BLaER1 treated with 17β-estradiol and CSF1 and Interleukin-3, amounts not matched to agents 10 nM and 100 nM (cell line): ENCODE results near the gene C12orf76.
"Not testable (repeated sequence)": the region's sequence is repeated elsewhere in the genome, so short reads cannot be mapped to it uniquely, and the experiment has no call there.

Experiments used
- H3K27ac ChIP-seq, 11 experiments: shearing (Covaris generic); formaldehyde crosslinking; 2 replicates each; pipeline ENCODE4 v1.8.1; 2022
- H3K27me3 ChIP-seq, 11 experiments: shearing (Covaris generic); formaldehyde crosslinking; 2 replicates each; pipeline ENCODE4 v1.8.1; 2022
- H3K36me3 ChIP-seq, 11 experiments: shearing (Covaris generic); formaldehyde crosslinking; 2 replicates each; pipeline ENCODE4 v1.8.1; 2022
- H3K4me1 ChIP-seq, 10 experiments: shearing (Covaris generic); formaldehyde crosslinking; 2 replicates each; pipeline ENCODE4 v1.8.1; 2022
- H3K4me2 ChIP-seq, 11 experiments: shearing (Covaris generic); formaldehyde crosslinking; 2 replicates each; pipeline ENCODE4 v1.8.1; 2022
- H3K4me3 ChIP-seq, 10 experiments: shearing (Covaris generic); formaldehyde crosslinking; 2 replicates each; pipeline ENCODE4 v1.8.1; 2022
- H3K9ac ChIP-seq, 11 experiments: shearing (Covaris generic); formaldehyde crosslinking; 2 replicates each; pipeline ENCODE4 v1.8.1; 2022
- H3K9me3 ChIP-seq, 11 experiments: shearing (Covaris generic); formaldehyde crosslinking; replicated peaks in 1 of 11; 2 replicates each; pipeline ENCODE4 v1.8.1; 2022
- H4K20me1 ChIP-seq, 11 experiments: shearing (Covaris generic); formaldehyde crosslinking; 2 replicates each; pipeline ENCODE4 v1.8.1; 2022
- Cebpa-rat ChIP-seq, 11 experiments: shearing (Covaris generic); IDR thresholded peaks; 2 replicates each; pipeline ENCODE4 v1.8.1; 2022

The C12orf76 gene

DNA sequence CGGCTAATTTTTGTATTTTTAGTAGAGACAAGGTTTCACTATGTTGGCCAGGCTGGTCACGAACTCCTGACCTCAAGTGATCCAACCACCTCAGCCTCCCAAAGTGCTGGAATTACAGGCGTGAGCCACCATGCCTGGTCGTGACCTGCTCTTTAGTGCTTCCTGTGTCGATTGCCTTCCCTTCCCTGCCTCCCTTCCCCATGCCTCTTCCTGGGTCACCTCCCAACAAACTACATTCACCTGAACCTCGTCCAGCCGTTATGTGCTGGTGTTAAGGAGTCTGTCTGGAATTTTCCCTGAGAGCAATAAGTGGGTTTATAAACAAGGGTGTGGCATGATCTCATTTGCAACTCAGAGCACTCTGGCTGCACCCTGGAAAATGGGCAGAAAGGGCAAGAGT is 32.1 kb upstream of the C12orf76 start:
- H3K36me3 ChIP-seq, result no peaks in the 10 kb centered on the region
- peak overlapping the region; percentile 56 to 88 (median 71) for H3K4me2 ChIP-seq
- H3K4me3 ChIP-seq, result peak overlapping the region in 3 of 10 experiments; percentile 21 to 34 (median 26); a peak in 1 of 20 replicates
- TF ChIP-seq Cebpa-rat (IDR thresholded peaks at IDR 0.05), result no peak
- H3K4me1 ChIP-seq, result peaks cover 20 to 34% (median 27%) of the 10 kb centered on the region in 10 experiments
- no peaks in the 10 kb centered on the region for H3K27me3 ChIP-seq
- peak overlapping the region; percentile 77 to 90 (median 84); a peak in 20 of 22 replicates for H3K27ac ChIP-seq
- H4K20me1 ChIP-seq, result no peaks in the 10 kb centered on the region
- H3K9ac ChIP-seq, result peak overlapping the region in 6 of 11 experiments; percentile 52 to 75 (median 66); a peak in 5 of 22 replicates
- peaks cover 0 to 7% (median 0%) of the 10 kb centered on the region in 11 experiments; a peak in 3 of 22 replicates for H3K9me3 ChIP-seq

DNA sequence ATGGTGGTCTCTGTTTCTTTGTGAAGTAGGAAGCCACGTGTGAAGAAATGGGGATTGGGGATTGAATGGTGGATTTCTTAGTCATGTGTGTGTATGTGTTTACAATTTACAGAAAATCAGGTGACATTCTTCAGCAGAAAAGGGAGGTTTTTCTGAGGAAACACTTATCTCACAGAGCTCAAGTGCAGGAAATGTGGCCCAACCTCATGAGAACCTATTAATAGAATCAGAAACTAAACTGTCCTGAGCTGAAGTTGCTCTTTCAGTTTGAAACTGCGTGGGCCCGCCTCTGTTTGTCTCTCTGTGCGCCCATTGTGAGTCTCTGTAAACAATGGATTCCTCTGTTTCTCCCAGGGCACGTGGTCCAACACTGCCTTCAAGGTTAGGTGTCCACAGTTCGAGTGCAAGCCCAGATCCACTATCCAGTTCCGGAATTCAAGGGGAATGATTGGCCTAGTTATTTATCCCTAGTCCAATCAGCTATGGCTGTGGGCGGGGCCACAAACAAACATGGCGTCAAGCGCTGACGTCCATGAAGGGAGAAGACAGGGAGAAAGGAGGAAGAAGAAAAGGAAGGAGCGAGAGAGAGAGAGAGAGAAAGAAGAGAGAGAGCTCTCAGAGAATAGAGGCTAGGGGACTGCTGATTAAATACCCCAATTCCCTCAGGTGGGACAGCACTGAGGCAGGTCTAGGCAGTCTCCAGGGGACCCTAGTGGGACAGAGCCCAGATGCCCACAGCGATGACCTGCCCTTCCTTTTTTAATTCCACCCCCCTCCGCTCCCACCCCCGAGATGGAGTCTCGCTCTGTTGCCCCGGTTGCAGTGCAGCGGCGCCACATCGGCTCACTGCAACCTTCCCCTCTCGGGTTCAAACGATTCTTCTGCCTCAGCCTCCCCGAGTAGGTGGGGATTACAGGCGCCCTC is 31.4 kb upstream of the C12orf76 start:
- Histone ChIP-seq H4K20me1 (no peaks in the 10 kb centered on the region), H3K27me3 (no peaks in the 10 kb centered on the region), H3K4me1 (peaks cover 20 to 34% (median 27%) of the 10 kb centered on the region in 10 experiments), H3K27ac (peak overlapping the region; percentile 77 to 90 (median 84)), H3K9ac (peak overlapping the region; percentile 24 to 75 (median 65); a peak in 19 of 22 replicates), H3K4me2 (peak overlapping the region; percentile 56 to 88 (median 71)), H3K36me3 (no peaks in the 10 kb centered on the region), H3K4me3 (peak overlapping the region in 7 of 10 experiments; percentile 1 to 38 (median 21); a peak in 7 of 20 replicates), H3K9me3 (peaks cover 0 to 7% (median 0%) of the 10 kb centered on the region in 11 experiments; a peak in 3 of 22 replicates)
- TF ChIP-seq Cebpa-rat (IDR thresholded peaks at IDR 0.05), result 0 out of 22 replicates have a peak, but pooled peaks of 1 of the 11 experiments have one; percentile 19

DNA sequence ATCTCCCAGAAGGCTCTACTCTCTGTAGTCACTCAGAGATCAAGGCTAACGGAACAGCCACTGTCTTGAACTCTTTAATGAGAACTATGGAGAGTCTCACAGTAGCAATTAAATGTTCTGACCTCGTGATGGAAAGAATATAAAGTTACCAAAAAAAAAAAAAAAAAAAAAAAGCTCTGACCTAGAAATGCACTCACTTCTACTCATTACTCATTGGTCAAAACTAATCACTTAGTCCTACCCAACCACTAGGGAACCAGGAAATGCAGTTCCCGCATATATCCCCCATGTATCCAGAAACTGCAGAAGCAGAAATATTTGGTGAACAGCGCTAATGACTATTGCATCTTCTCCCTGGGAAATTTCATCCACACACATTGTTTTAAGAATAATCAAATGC is 29.5 kb upstream of the C12orf76 start:
- H3K9ac ChIP-seq, result no peak overlapping the region
- H3K27ac ChIP-seq, result no peak overlapping the region; a peak in 1 of 22 replicates
- H4K20me1 ChIP-seq, result no peaks in the 10 kb centered on the region
- no peak overlapping the region for H3K4me3 ChIP-seq
- H3K4me1 ChIP-seq, result peaks cover 34 to 49% (median 39%) of the 10 kb centered on the region in 10 experiments
- H3K36me3 ChIP-seq, result no peaks in the 10 kb centered on the region
- peaks cover 0 to 7% (median 0%) of the 10 kb centered on the region in 11 experiments; a peak in 3 of 22 replicates for H3K9me3 ChIP-seq
- no peaks in the 10 kb centered on the region for H3K27me3 ChIP-seq
- no peak for TF ChIP-seq Cebpa-rat (IDR thresholded peaks at IDR 0.05)
- H3K4me2 ChIP-seq, result no peak overlapping the region

DNA sequence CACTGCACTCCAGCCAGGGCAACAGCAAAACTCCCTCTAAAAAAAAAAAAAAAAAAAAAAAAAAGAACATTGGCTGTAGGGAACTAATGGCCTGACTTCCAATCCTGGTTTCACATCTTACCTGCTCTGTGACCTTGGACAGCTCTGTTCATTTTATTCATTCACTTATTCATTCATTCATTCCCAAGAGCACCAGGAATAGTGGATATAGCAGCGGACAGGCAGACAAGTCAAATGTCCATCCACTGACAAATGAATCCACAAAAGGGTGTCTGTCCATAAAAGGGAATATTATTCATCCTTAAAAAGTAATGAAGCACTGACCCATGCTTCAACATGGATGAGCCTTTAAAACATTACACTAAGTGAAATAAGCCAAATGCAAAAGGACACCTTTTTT is 27.6 kb upstream of the C12orf76 start:
- TF ChIP-seq Cebpa-rat (IDR thresholded peaks at IDR 0.05), result no peak
- H3K4me1 ChIP-seq, result peaks cover 35 to 44% (median 40%) of the 10 kb centered on the region in 10 experiments
- H3K27ac ChIP-seq, result no peak overlapping the region
- H3K9me3 ChIP-seq, result peaks cover 0 to 7% (median 0%) of the 10 kb centered on the region in 11 experiments; a peak in 3 of 22 replicates
- no peaks in the 10 kb centered on the region for H3K27me3 ChIP-seq
- no peak overlapping the region for H3K4me3 ChIP-seq
- H4K20me1 ChIP-seq, result no peaks in the 10 kb centered on the region
- H3K9ac ChIP-seq, result no peak overlapping the region
- H3K36me3 ChIP-seq, result no peaks in the 10 kb centered on the region
- no peak overlapping the region for H3K4me2 ChIP-seq

DNA sequence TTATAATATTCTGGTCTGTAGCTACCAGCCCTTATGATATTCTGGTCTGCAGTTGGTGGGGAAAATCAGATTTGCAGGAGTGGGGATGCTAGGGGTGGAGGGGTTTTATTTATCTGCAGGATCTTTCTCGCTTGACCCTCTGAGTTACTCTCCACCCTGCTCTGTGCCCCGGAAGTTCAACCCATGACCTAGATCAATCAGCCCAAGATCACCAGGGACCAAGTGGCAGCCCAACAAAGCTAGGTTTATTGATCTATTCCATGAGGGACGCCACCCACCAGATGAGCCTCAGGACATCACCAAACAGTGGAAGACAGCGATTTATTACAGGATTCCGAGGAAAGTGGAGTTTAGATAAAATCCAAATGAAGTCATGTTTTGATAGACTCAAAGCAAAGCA is 25.8 kb upstream of the C12orf76 start:
- no peak overlapping the region for H3K9ac ChIP-seq
- no peaks in the 10 kb centered on the region for H3K9me3 ChIP-seq
- no peaks in the 10 kb centered on the region for H4K20me1 ChIP-seq
- H3K4me2 ChIP-seq, result peak overlapping the region; percentile 68 to 94 (median 80); a peak in 19 of 22 replicates
- no peaks in the 10 kb centered on the region for H3K36me3 ChIP-seq
- no peak for TF ChIP-seq Cebpa-rat (IDR thresholded peaks at IDR 0.05)
- H3K27me3 ChIP-seq, result no peaks in the 10 kb centered on the region
- no peak overlapping the region for H3K4me3 ChIP-seq
- peaks cover 17 to 26% (median 22%) of the 10 kb centered on the region in 10 experiments for H3K4me1 ChIP-seq
- H3K27ac ChIP-seq, result peak overlapping the region in 3 of 11 experiments; percentile 41 to 61 (median 61); a peak in 2 of 22 replicates

DNA sequence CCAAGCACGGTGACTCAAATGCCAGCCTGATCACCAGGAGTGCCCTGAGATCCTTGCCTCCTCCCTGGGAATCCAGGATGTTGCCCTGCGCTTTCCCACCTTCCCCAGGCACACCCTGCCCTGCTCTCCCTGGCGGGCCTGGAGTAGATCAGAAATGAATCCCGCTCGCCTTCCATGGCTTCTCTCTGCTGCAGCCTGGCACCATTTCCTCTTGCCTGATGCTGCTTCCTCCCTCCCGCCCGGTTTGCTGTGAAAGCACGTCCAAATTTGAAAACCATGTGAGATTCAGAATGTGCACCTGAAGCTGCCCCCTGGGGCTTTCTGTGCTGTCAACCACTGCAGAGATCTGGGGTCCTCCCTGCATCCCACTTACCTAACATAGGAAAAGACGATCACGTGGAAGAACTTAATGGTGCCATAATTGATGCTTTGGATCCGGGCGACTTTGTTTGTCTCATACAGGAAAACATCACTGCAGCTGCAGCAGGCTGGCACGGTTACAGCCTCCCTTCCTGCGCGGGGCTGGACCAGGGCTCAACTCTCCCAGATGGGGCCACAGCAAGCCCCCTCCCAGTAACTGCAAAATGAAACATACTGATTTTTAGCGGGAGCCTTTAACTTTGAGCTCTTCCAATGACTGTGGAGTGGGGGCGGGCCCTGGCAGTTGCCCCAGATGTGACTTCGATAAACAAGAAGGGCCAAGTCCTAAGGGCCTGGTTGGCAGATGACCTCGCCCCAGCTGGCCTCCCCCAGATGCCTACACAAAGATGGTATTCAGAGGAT is 24.9 kb upstream of the C12orf76 start:
- H3K27ac ChIP-seq, result peak overlapping the region in 9 of 11 experiments; percentile 9 to 61 (median 47); a peak in 16 of 22 replicates
- H3K9ac ChIP-seq, result peak overlapping the region; percentile 28 to 65 (median 56); a peak in 19 of 22 replicates
- peaks cover 14 to 21% (median 18%) of the 10 kb centered on the region in 10 experiments for H3K4me1 ChIP-seq
- peak overlapping the region; percentile 33 to 61 (median 47) for H3K4me3 ChIP-seq
- TF ChIP-seq Cebpa-rat (IDR thresholded peaks at IDR 0.05), result no peak
- no peaks in the 10 kb centered on the region for H3K9me3 ChIP-seq
- H3K4me2 ChIP-seq, result peak overlapping the region; percentile 68 to 94 (median 80)
- no peaks in the 10 kb centered on the region for H3K36me3 ChIP-seq
- H4K20me1 ChIP-seq, result no peaks in the 10 kb centered on the region
- H3K27me3 ChIP-seq, result no peaks in the 10 kb centered on the region

DNA sequence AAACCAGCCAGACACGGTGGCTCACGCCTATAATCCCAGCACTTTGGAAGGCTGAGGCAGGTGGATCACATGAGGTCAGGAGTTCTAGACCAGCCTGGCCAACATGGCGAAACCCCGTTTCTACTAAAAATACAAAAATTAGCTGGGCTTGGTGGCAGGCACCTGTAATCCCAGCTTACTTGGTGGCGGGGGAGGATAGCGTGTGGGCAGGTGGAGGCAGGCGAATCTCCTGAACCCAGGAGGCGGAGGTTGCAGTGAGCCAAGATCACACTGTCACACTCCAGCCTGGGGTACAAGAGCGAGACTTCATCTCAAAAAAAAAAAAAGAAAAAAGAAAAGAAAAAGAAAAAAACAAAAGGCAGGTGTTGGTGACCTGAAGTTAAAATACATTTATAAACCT is 24.3 kb upstream of the C12orf76 start:
- H3K4me3 ChIP-seq, result peak overlapping the region in 9 of 10 experiments; percentile 33 to 61 (median 47); a peak in 14 of 20 replicates
- peaks cover 17 to 21% (median 20%) of the 10 kb centered on the region in 10 experiments for H3K4me1 ChIP-seq
- H4K20me1 ChIP-seq, H3K27me3 ChIP-seq, H3K9me3 ChIP-seq, H3K36me3 ChIP-seq: not testable (repeated sequence)
- peak overlapping the region; percentile 68 to 94 (median 80) for H3K4me2 ChIP-seq
- H3K9ac ChIP-seq, result peak overlapping the region; percentile 28 to 65 (median 56); a peak in 16 of 22 replicates
- peak overlapping the region in 9 of 11 experiments; percentile 9 to 61 (median 47); a peak in 15 of 22 replicates for H3K27ac ChIP-seq

DNA sequence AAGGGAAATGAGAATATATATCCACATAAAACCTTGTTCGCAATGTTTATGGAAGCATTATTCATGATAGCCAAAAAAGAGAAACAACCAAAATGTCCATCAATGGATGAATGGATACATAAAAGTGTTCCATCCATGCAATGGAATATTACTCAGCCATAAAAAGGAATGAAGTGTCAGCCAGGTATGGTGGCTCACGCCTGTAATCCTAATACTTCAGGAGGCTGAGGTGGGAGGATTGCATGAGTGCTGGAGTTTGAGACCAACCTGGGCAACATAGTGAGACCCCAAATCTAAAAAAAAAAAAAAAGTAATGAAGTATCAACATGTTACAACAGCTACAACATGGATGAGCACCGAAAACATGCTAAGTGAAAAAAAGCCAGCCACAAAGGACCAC is 23.6 kb upstream of the C12orf76 start:
- Histone ChIP-seq H3K9me3 (peaks cover 0 to 10% (median 4%) of the 10 kb centered on the region in 11 experiments; a peak in 6 of 22 replicates), H3K27me3 (no peaks in the 10 kb centered on the region), H3K4me2 (no peak overlapping the region), H4K20me1 (no peaks in the 10 kb centered on the region), H3K27ac (no peak overlapping the region), H3K36me3 (no peaks in the 10 kb centered on the region), H3K4me1 (peaks cover 17 to 21% (median 20%) of the 10 kb centered on the region in 10 experiments), H3K9ac (no peak overlapping the region), H3K4me3 (no peak overlapping the region)
- TF ChIP-seq Cebpa-rat (IDR thresholded peaks at IDR 0.05), result no peak
